ENCODE measurements around the gene CHRNA3.

Gene CHRNA3

DNA sequence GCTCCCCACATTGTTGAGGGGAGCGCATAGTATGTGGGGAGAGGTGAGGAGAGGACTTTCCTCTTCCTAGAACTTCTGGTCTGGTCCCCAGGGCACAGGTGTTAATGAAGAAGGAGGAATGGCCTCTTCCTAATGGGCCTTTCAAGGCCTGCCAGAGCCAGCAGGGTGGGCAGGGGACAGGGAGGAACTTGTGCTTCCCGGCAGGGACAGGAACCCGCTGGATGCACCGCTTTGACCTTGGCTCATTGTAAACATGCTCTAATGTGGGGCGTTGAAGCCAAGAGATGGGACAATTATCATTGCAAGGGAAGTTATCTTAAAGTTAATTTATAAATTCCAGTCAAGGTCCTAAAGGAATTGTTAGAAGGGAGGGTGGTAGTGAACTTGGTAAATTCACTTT is 41.2 kb upstream of the CHRNA3 start:
- no peak overlapping the region for H3K4me3 ChIP-seq (ENCODE audit: low read depth, low read length)
- no peaks in the 10 kb centered on the region for H3K27me3 ChIP-seq (ENCODE audit: insufficient read depth, low read depth, severe bottlenecking)
- TF ChIP-seq, protein P1, sequence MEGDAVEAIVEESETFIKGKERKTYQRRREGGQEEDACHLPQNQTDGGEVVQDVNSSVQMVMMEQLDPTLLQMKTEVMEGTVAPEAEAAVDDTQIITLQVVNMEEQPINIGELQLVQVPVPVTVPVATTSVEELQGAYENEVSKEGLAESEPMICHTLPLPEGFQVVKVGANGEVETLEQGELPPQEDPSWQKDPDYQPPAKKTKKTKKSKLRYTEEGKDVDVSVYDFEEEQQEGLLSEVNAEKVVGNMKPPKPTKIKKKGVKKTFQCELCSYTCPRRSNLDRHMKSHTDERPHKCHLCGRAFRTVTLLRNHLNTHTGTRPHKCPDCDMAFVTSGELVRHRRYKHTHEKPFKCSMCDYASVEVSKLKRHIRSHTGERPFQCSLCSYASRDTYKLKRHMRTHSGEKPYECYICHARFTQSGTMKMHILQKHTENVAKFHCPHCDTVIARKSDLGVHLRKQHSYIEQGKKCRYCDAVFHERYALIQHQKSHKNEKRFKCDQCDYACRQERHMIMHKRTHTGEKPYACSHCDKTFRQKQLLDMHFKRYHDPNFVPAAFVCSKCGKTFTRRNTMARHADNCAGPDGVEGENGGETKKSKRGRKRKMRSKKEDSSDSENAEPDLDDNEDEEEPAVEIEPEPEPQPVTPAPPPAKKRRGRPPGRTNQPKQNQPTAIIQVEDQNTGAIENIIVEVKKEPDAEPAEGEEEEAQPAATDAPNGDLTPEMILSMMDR (IDR thresholded peaks at IDR 0.05; ENCODE audit: low read depth, low read length) = no peak
- peaks cover 3% of the 10 kb centered on the region for H3K9me3 ChIP-seq (ENCODE audit: severe bottlenecking)
- DNase-seq = no peak
- no peaks in the 10 kb centered on the region for H3K36me3 ChIP-seq
- H3K27ac ChIP-seq = no peak overlapping the region

GRCh38 chr15:78661001-78661400 is 40.2 kb upstream of the CHRNA3 start:
- no peak for DNase-seq
- no peaks in the 10 kb centered on the region for H3K36me3 ChIP-seq
- no peak overlapping the region for H3K4me3 ChIP-seq (ENCODE audit: low read depth, low read length)
- TF ChIP-seq, protein P1 (IDR thresholded peaks at IDR 0.05; ENCODE audit: low read depth, low read length) = no peak
- H3K27ac ChIP-seq = no peak overlapping the region
- no peaks in the 10 kb centered on the region for H3K27me3 ChIP-seq (ENCODE audit: insufficient read depth, low read depth, severe bottlenecking)
- H3K9me3 ChIP-seq (ENCODE audit: severe bottlenecking) = peaks cover 3% of the 10 kb centered on the region

DNA sequence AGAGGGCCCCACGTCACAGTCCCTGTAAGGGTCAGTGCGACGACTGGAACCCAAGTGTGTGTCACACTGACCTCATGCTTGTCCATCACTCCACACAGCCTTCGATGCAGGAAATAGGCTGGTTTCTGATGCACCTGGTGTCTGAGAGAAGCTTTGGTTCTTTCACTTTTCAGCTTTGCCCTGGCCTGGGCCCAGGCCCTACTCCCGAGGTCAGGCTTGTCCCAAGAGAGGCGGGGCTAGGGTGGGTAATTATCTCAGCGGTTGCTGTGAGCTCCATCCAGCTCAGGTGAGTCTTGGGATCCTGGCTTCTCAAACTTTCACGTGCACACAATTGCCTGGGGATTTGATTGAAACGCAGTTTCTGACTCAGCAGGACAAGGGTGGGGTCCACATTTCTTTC is 39.8 kb upstream of the CHRNA3 start:
- TF ChIP-seq, protein P1 (IDR thresholded peaks at IDR 0.05; ENCODE audit: low read depth, low read length) = no peak
- Histone ChIP-seq H3K36me3 (no peaks in the 10 kb centered on the region), H3K27me3 (ENCODE audit: insufficient read depth, low read depth, severe bottlenecking) (no peaks in the 10 kb centered on the region), H3K4me3 (ENCODE audit: low read depth, low read length) (no peak overlapping the region), H3K9me3 (ENCODE audit: severe bottlenecking) (peaks cover 3% of the 10 kb centered on the region), H3K27ac (no peak overlapping the region)
- no peak for DNase-seq

DNA sequence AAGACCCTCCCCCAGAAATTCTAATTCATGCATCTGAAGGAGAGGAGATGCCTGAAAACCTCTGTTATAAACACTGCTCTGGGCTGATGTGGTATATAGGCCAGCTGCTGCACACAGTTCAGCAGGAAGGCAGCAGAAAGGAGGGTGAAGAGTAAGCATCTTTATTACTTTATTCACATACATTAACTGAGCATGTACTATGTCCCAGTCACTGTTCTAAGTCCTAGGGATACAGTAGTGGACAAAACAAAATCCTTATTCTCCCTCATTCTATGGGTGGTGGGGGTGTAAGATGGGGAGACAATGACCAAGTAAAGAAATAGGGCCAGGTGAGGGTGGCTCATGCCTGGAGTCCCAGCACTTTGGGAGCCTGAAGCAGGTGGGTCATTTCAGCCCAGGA is 38.0 kb upstream of the CHRNA3 start:
- Histone ChIP-seq H3K9me3 (ENCODE audit: severe bottlenecking) (no peaks in the 10 kb centered on the region), H3K27ac (no peak overlapping the region), H3K27me3 (ENCODE audit: insufficient read depth, low read depth, severe bottlenecking) (no peaks in the 10 kb centered on the region), H3K36me3 (no peaks in the 10 kb centered on the region), H3K4me3 (ENCODE audit: low read depth, low read length) (no peak overlapping the region)
- no peak for DNase-seq
- TF ChIP-seq, protein P1 (IDR thresholded peaks at IDR 0.05; ENCODE audit: low read depth, low read length) = no peak

GRCh38 chr15:78654272-78654671 is 33.5 kb upstream of the CHRNA3 start:
- DNase-seq = peak; percentile 50
- Histone ChIP-seq H3K27me3 (ENCODE audit: insufficient read depth, low read depth, severe bottlenecking) (no peaks in the 10 kb centered on the region), H3K4me3 (ENCODE audit: low read depth, low read length) (no peak overlapping the region), H3K36me3 (no peaks in the 10 kb centered on the region), H3K27ac (peak overlapping the region; percentile 63), H3K9me3 (ENCODE audit: severe bottlenecking) (no peaks in the 10 kb centered on the region)
- TF ChIP-seq, protein P1 (IDR thresholded peaks at IDR 0.05; ENCODE audit: low read depth, low read length) = no peak

GRCh38 chr15:78651930-78652615 is 31.3 kb upstream of the CHRNA3 start:
- Histone ChIP-seq H3K36me3 (no peaks in the 10 kb centered on the region), H3K9me3 (ENCODE audit: severe bottlenecking) (no peaks in the 10 kb centered on the region), H3K27ac (no peak overlapping the region), H3K4me3 (ENCODE audit: low read depth, low read length) (no peak overlapping the region), H3K27me3 (ENCODE audit: insufficient read depth, low read depth, severe bottlenecking) (no peaks in the 10 kb centered on the region)
- TF ChIP-seq, protein P1 (IDR thresholded peaks at IDR 0.05; ENCODE audit: low read depth, low read length) = no peak
- no peak for DNase-seq
